NB4 (cell line): ENCODE data around the gene CREB3L2.

Experiments
- MYC ChIP-seq: IDR thresholded peaks from 2 replicates; pipeline ENCODE4 v1.6.1; 2011; ENCODE audit warnings: low read depth, low read length
- POLR2A ChIP-seq: IDR thresholded peaks from 2 replicates; pipeline ENCODE4 v1.6.1; 2011; ENCODE audit warnings: mild to moderate bottlenecking; ENCODE audit not compliant: insufficient read length; ENCODE audit errors: extremely low read depth
- TF ChIP-seq, protein P1 (sequence below): IDR thresholded peaks from one replicate; pipeline ENCODE4 v1.5.1; 2012; ENCODE audit warnings: low read depth, low read length
- TF ChIP-seq, protein P2 (sequence below): IDR thresholded peaks from 2 replicates; pipeline ENCODE4 v1.6.1; 2011; ENCODE audit warnings: low read depth, low read length

DNA sequence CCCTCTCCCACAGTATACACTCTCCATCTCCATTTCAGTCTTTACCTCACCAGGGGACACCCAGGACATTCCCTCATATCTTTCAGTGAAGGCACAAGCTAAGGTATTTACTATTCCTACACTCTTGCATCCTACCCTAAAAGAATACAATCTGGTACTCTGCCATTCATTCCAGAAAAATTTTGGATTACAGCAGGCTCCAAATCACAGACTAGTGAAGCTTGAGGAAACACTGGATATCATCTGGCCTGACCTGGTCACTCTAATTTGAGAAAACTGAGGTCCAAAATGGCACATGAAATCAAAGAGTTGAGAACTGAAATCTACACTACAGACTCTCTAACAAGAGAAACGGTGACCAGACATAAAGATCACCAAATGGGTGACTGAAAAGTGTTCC, 61.7 kb downstream of the CREB3L2 start:
- TF ChIP-seq, protein P1, sequence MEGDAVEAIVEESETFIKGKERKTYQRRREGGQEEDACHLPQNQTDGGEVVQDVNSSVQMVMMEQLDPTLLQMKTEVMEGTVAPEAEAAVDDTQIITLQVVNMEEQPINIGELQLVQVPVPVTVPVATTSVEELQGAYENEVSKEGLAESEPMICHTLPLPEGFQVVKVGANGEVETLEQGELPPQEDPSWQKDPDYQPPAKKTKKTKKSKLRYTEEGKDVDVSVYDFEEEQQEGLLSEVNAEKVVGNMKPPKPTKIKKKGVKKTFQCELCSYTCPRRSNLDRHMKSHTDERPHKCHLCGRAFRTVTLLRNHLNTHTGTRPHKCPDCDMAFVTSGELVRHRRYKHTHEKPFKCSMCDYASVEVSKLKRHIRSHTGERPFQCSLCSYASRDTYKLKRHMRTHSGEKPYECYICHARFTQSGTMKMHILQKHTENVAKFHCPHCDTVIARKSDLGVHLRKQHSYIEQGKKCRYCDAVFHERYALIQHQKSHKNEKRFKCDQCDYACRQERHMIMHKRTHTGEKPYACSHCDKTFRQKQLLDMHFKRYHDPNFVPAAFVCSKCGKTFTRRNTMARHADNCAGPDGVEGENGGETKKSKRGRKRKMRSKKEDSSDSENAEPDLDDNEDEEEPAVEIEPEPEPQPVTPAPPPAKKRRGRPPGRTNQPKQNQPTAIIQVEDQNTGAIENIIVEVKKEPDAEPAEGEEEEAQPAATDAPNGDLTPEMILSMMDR, result no peak
- TF ChIP-seq POLR2A (no peak), MYC (no peak)
- TF ChIP-seq, protein P2, sequence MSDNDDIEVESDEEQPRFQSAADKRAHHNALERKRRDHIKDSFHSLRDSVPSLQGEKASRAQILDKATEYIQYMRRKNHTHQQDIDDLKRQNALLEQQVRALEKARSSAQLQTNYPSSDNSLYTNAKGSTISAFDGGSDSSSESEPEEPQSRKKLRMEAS, result no peak
